Stimulated activated CD4-positive, alpha-beta T cell treated with anti-CD3 and anti-CD28 coated beads, Interleukin-4, amount 100 ng/mL, for 1 hour (primary cell): ENCODE measurements around the gene FBN1.

Experiments
- DNase-seq: peaks from one replicate; pipeline ENCODE4 v3.0.0-alpha.2; 2020

FBN1 gene

DNA sequence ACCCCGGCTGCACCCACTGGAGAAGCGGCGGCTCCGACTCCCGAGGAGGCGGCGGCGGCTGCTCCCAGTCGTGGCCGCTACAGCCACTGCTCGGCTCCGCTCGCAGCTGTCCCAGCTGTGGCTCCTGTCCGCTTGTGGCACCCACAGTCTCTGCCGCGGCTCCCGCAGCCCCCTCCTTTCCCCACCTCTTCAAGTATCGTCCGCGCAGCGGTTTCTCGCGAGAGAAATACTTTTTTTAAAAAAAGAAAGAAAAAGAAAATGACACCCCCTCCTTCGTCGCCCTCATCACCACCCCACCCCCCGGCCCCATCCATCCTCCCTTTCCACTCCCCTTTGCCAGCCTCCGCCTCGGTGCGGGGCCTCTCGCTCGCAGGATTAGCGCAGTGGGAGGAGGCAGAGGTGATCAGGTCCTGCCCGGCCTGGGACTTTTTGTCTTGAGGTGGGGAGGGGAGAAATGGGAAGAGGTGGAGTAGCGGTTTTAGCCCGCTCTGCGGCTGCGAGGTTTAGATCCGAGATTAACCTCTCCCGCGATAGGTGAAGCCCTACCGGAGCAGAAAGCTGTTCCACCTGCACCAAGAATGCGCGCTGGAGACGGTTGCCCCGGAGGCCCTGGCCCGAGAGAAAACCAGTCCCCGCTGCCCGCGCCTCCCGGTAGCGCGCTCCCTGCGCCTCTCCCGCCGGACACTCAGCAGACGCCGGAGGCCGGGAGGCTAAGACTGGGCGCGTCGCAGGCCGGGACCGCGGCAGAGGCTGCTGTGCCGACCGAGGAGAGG lies at the start of gene FBN1:
TSS of gene FBN1 (minus strand) at position 152 of the 773 bp plus-strand sequence. CDS start 940 bp downstream, outside the sequence.
- DNase-seq, result no peak

DNA sequence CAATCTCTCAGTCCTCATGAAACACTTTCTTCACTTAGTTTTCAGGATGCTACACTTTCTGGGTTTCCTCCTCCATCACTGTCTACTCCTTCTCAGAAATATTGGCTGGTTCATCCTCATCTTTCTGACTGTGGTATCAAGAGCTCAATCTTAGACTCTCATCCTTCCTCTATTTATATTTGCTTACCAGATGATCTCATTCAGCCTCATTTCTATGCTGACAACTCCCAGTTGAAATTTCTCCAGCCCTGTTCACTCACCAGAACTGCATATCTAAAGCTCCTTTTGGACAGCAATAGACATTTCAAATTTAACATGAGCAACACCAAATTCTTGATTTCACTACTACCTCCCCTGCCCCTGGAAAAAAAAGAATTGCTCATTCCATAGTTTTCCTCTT lies 48.0 kb upstream of the FBN1 start:
- no peak for DNase-seq

DNA sequence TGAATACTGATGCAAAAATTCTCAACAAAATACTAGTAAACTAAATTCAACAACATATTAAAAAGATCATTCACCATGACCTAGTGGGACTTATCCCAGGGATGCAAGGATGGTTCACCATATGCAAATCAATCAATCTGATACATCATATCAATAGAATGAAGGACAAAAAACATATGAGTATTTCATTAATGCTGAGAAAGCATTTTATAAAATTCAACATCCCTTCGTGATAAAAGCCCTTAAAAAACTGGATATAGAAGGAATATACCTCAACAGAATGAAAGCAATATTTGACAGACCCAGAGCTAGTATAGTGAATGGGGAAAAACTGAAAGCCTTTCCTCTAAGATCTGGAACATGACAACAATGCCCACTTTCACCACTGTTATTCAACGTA lies 43.0 kb upstream of the FBN1 start:
- no peak for DNase-seq

DNA sequence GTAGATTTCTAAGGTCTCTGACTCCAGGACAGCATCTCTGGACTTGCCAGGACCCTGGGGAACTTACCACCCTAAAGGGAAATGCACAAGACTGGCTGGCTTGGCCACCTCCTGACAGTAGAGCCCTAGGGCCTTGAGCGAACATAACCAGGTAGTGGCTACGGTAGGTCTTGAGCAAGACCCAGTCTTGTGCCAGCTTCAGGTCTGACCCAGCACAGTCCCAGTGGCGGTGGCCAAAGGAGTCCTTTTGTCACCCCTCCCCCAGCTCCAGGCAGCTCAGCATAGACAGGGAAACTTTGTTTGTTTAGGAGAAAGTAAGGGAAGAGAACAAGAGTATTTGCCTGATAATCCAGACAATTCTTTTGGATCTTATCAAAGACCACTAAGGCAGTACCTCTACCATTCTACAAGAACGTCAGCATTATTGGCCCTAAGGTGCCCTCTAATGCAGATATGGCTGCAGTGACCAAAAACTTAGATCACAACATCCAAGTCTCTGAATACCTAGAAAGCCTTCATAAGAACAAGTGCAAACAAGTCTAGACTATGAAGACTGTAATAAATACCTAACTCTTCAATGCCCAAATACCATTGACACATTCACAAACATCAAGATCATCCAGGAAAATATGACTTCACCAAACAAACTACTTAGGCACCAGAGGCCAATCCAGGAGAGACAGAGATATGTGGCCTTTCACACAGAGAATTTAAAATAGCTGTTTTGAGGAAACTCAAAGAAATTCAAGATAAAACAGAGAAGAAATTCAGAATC lies 38.7 kb upstream of the FBN1 start:
- DNase-seq, result no peak

DNA sequence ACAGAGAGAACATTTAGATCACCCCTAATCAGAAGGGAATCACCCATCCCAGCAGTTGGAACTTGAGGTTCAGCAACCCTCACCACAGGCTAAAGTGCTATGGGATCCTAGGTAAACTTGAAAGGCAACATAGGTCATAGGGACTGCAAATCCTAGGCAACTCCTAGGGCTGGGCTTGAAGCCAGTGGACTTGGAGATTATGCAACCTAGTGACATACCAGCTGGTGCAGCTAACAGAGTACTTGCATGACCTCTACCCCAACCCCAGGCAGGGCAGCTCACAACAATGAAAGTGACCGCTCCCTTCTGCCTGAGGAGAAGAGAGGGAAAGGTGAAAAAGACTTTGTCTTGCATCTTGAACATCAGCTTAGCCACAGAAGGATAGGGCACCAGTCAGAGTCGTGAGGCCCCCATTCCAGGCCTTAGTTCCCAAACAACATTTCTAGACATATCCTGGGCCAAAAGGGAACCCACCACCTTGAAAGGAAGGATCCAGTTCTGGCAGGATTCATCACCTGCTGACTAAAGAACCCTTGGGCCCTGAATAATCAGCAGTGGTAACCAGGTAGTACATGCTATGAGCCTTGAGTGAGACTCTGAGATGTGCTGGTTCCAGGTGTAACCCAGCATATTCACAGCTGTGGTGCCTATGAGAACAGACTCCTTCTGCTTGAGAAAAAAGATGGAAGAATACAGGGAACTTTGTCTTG lies 37.6 kb upstream of the FBN1 start:
- no peak for DNase-seq

DNA sequence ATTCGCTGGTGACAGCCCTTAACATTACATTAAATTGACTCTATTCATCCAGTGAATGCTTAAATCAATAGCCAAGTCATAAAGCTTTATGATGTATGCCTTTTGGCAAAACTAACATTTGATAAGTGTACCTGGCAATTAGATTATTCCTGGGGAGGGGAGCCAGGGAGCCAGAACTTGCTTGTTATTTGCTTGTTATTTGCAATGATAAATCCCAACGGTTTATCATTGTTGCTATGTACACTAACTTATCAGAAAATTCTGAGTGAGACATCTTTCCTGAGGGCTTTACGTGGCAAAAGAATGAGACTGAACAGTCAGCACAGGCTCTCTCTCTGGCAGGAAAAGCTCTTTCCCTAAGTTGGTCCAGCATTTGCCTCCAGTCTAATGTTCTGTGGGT lies 35.8 kb upstream of the FBN1 start:
- no peak for DNase-seq

DNA sequence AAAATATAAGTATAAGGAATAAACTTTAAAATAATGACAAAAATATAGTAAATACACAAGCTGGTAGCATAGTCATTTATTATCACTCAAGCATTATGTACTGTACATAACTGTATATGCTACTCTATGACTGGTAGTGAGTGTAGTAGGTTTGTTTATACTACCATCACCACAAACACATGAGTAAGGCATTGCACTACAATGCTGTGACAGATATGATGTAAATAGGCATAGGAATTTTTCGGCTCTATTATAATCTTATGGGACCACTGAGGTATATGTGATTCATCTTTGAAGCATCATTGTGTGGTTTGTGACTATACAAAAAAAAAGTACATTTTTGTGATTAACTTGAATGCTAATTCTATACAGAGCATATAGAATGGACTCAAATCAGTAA lies 35.3 kb upstream of the FBN1 start:
- DNase-seq, result no peak

DNA sequence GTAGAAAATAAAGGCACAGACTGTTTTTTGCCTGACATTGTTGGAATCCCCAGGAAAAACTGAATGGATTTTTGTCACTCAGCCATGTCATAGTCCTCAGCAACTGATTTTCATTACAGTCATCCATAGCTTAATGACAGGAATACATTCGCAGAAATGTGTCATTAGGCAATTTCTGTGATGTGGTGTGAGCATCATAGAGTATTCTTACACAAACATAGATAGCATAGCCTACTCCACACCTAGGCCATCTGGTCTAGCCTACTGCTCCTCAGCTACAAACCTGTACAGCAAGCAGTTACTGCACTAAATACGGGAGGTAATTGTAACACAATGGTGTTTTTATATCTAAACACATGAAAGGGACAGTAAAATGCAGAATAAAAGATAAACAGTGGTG lies 34.4 kb upstream of the FBN1 start:
- no peak for DNase-seq

DNA sequence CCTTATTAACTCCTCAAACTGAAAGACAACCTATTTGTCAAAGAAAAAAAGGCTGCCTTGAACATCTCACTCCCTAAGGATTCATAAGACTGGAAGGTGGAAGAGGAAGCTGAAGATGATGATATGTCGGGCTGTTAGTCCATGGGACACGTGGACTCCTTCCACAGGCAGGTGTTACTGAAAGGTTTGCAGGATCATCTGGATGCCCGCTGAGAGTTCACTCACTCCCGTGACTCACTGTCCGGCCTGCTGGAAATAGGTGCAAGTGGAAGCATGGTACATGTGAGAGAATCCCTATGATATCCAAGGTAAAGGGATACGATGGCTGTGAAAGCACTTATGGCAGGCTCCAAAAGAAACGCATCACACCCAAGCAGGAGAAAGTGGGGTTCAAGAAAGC lies 33.3 kb upstream of the FBN1 start:
- DNase-seq, result no peak

DNA sequence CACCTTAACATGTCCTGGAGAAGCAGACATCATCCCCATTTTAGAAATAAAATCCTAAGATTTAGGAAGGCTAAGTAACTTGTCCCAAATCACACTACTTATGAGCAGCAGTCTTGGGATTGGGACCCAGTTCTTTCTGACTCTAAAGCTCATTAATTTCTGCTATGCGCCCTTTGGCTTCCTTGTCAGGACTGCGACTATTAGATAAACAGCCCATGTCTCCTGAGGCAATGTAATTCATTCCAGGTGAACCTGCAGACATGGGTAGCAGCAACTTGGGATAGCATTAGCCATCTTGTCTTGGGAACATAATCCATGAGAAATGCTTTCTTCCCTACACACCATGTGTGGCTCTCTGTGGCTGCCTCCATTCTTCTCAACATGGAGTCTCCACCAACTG lies 32.3 kb upstream of the FBN1 start:
- no peak for DNase-seq

DNA sequence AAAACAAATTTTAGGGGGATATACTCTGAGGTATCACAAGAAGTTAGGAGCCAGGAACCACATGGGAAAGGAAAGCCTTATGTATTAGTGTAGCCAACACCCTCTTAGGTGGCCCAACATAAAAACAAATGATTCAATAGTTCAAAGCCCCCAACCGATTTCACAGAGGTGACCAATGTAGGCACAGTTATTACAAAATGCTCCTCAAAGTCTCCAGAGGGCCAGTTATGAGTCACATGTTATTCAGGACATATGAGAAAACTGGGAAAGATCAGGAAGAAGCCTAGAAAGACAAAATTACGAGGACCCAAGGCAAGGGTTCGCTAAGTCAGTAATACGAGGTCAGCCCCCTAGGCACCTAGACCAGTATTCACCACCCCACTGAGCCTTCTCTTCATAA lies 29.9 kb upstream of the FBN1 start:
- no peak for DNase-seq

DNA sequence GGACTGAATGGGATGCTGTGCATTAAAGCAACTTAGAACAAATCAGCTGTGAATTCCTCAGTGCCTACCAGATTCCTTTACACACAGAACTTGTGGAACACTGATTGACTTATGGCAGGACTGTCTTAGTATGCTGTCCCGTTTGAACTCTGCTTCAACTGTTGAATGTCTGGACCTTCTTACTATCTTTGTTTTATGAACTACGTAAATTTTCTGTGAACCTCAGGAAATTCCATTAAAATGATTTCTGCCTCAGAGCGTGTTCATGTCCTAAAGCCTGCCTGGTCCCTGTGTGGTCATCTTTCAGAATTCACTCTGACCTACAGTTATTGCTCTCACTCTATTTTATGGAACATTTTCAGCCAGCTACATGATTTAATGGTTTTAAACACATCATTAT lies 29.4 kb upstream of the FBN1 start:
- DNase-seq, result no peak

DNA sequence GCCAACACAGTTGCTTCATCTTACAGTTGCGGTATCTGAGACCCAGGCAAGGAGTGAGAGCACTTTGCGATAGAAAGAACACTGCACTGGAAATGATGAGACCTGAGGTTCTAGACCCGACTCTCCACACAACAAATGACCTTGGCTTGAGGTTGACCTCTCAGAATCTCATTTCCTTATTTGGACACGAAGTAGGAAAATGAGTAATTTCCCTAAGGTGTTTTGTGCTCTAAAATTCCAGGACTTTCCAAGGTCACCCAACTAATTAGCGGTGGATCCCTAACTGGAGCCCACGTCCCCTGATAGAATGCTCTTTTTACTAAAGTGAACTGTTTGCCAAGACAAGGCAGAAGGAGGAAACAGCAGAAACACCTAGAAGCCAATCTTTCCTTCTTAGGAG lies 26.7 kb upstream of the FBN1 start:
- DNase-seq, result no peak

DNA sequence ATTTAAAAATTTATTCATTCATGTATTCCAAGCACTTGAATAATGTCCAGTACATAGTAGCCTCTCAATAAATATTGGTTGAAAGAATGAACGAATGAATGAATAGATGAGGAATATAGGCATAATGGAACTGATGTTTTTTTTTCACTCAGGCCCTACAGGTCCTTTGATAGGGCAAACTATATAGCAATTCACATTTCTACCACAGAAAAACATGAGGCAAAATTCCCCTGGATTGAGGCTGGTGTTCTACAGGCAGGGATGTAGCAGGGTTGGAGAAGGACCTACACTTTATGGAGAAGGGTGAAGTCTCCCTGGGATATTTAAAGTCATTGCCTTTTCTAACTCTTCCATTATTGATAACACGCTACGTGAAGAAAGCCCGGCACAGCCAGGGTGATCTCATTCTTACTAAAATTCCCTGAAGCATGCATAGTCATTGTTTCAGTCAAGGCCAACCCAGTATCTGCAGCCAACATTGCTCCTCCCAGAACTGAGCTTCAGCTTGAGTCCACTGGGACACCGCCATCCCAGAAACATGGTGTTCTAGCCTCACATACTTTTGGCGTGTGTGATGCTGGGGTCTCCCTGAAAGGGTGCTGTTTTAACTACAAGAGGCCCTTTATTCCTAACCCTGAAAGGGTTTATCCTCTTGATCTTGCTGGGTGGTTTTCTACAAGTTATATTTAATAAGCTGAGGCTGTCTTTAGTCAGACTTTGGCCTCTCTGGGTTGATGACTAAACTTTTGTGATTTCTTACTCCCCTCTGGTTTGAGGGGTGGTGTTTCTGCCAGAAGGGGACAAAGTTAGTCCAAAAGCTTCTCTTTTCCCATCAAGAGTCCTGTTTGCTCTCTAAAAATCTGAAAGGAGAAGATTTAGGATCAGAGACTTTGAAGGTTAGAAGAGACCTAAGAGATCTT lies 25.9 kb upstream of the FBN1 start:
- DNase-seq, result no peak

DNA sequence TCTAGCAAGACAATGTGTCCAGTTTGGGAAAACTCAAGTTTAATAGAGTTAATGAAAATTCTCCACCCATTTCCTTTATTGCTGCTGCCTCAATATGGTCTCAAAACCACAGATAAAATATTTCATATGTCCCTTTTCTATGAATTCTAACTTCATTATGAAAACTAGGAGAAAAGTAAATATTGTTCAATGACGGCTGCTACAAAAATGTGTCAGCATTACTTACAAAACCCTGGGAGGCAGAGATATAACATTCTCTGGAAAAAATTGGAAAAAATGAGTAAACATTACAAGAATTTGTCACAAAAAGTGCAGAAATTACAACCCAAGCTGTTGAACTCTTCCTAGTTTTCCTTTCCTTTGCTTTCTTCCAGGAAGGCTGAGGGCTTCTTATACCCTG lies 22.2 kb upstream of the FBN1 start:
- DNase-seq, result no peak

DNA sequence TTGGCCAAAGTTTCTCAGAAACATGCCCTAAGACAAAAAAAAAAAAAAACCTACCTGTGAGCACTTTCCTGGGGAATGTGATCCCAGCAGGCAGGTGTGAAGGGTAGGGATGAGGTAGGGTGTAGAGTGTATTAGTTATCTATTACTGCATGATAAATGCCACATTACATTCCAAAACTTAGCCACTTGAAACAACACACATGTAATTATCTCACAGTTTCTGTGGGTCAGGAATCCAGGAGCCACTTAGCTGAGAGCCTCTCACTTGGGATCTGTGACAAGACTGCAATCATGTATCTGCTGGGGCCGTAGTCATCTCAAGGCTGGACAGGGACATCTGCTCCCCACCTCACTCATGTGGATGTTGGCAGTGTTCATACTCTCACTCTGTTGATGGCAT lies 18.9 kb upstream of the FBN1 start:
- DNase-seq, result no peak

DNA sequence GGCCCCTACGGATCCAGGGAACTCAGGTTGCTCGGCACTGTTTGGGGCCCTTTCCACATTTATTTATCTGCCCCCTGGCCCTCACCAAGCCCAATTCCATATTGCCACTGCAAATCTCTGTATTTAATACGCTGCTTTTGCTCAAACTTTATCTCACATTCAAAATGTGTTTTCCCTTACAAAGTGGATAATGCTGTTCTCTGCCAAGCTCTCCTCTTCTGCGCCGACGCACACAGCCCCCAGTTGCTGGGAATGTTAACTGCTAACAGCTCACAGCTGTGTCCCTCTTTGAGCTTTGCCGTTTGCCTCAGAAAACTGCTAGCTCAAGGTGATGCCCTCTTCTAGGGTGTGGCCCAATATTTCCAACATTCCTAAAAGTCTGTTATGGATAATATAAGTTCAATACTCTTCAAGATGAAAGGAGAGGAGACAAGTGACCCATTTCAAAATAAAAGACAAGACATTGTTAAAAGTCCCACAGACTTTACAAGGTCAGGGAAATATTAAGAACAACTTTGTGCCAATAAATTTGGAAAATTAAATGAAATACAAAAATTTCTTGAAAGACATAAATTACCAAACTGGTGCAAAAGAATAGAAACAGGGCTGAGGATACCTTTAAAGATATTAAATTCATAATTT lies 12.6 kb upstream of the FBN1 start:
- DNase-seq, result no peak

DNA sequence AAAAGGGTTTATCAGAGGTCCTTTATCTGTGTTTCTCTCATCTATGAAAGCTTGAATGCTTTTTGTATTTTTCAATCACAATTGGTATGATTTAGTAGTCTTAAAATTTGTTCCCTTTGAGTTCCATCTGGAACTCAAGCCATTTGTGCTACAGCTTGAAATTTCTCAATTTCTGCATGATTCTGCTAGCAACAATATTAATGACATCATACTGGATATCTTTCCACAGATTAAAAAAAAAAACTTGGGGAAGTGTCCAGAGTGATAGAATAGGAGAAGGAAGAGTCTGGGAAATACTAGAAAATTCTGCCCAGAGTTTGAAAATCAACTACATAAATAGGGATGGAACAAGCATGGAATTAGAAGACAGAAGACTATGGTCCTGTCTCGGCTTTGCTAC lies 9.3 kb upstream of the FBN1 start:
- DNase-seq, result no peak

DNA sequence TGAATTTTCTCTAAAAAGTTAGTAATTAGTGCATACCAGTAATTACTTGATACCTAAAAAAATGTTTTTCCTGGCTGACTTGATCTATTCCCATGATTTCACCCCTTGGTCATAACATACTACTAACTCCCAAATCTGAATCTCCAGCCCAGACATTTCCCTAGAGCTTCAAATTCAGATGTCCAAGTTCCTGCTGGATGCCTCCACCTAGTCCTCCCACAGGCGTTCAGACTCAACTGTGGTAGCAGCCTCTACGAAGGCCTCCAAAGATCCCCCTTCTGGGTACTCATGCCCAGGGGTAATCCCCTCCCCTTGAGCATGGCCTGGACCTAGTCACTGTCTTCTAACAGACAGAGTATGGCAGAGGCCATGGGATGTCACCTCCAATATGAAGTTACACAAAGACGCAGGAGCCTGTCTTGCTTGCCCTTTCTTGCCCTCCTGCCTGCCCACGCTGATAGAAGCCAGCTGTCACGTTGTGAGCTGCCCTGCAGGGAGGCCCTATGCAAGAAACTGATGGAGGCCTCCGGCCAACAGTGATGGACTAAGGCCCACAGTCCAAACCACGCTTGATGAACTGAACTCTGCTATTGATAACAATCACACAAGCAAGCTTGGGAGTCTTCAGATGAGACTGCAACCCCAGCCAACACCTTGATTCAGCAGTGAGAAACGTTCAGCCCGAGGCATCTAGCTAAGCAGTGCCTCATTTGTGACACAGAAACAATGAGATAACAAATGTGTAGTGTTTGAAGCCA lies 8.6 kb upstream of the FBN1 start:
- no peak for DNase-seq

DNA sequence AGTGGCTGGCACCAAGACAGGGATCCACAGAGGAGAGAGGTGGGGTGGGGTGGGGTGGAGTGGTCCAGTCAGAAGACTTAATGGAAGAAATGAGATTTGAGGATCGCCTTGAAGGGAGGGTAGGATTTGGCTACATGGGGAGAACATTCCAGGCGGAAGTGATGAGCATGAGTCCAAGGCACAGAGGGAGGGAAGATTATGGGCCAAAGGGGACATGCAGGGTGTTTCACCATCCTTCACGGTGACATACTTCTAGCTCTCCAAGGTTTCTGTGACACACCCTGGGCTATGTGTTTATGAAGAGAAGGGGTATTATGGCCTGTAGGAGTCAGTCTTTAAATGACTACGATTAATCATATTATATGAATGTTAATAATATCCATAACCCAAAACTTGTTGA lies 7.7 kb upstream of the FBN1 start:
- DNase-seq, result no peak

DNA sequence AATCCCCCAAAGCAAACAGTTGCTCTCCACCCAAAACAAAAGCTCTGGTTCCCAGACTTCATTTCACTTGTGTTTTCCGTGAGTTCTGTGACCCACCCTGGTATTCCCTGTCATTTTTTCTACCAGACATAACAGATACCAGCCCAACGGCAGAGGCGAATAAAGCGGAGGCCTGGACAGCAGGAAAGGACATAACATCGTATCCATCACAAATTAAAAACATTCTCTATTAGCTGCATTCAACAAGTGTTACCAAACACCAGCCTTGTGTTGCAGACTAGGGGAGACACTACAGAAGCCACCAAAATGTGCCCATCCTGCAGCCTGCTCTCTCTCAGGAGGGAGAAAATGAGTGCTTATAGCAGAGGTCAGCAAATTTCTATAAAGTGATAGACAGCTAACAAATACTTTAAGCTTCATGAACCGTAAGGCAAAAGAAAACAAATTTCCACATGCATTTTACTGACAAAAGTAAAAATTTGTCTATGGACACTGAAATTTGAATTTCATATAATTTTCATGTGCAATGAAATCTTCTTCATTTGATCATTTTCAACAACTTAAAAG lies 7.1 kb upstream of the FBN1 start:
- no peak for DNase-seq
